H7 (cell line): ENCODE measurements around the gene NUBP1. TPM values are rescaled to one million over a fixed set of nuclear protein-coding genes. Genes with fewer than 3 reads are reported as not detected.
A peak's percentile ranks its signal among the peaks of the same experiment; 100 is the strongest.
"Not testable (repeated sequence)": the region's sequence is repeated elsewhere in the genome, so short reads cannot be mapped to it uniquely, and the experiment has no call there.

ENCODE experiments used
- DNase-seq: peaks from one replicate; pipeline ENCODE4 v3.0.0; 2012
- H3K27me3 ChIP-seq: 2 replicates; pipeline ENCODE4 v1.6.0; 2011; ENCODE audit warnings: mild to moderate bottlenecking, low read length; ENCODE audit not compliant: control insufficient read depth, insufficient read depth
- H3K36me3 ChIP-seq: replicated peaks from 2 replicates; pipeline ENCODE4 v1.5.1; 2011; ENCODE audit warnings: low read length; ENCODE audit not compliant: control insufficient read depth, insufficient read depth
- H3K4me3 ChIP-seq: 2 replicates; pipeline ENCODE4 v1.5.1; 2011; ENCODE audit warnings: low read depth, mild to moderate bottlenecking, control low read depth, low read length, moderate library complexity; ENCODE audit not compliant: insufficient read depth
- total RNA-seq: library from RNA; depleted of rRNA; stranded (reverse); fragments of >200 nt; shearing (Covaris generic); gene quantifications from 2 replicates; pipeline ENCODE4 v1.2.3, GENCODE V29; 2014

Gene NUBP1
- total RNA-seq, 1 experiment from 2014 or later = 30.3 TPM

GRCh38 chr16:10740845-10741208 is 2.8 kb upstream of the NUBP1 start:
- no peak for DNase-seq
- no peaks in the 10 kb centered on the region for H3K36me3 ChIP-seq
- no peaks in the 10 kb centered on the region for H3K27me3 ChIP-seq
- no peak overlapping the region for H3K4me3 ChIP-seq

DNA sequence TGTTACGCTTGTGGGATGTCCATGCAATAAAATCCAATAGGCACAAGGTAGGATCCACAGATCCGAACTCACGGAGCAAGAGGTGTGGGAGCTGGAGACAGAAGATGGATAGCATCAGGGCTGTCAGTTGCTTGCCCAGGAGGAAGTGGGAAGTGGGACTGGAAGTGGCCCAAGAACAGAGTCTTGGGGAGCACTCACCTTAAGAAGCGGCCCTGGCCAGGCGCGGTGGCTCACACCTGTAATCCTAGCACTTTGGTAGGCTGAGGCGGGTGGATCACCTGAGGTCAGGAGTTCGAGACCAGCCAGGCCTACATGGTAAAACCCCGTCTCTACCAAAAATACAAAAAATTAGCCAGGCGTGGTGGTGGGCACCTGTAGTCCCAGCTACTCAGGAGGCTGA is 2.4 kb upstream of the NUBP1 start:
- not testable (repeated sequence) for DNase-seq, H3K36me3 ChIP-seq, H3K27me3 ChIP-seq, H3K4me3 ChIP-seq

DNA sequence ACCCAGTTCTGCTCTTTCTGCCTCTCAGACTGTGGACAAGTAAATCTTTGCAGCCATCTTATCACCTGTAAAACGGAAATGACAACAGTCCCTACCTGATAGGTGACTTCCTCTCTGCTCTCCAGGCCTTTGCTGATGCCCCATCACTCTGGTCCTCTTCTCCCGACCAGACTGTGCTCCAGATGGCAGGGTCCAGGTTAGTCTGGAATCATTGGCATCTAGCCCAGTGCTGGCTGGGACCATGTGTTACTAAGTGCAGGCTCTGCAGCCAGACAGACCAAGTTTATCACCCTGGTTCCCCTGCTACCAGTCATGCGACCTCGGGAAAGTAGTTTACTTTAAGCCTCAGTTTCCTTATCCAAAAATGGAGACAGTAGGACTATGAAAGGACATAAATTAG is 1.8 kb upstream of the NUBP1 start:
- no peak for DNase-seq
- no peak overlapping the region for H3K4me3 ChIP-seq
- H3K27me3 ChIP-seq = no peaks in the 10 kb centered on the region
- H3K36me3 ChIP-seq = no peaks in the 10 kb centered on the region

GRCh38 chr16:10743227-10743609 is 424 bp upstream of the NUBP1 start:
- no peak for DNase-seq
- no peaks in the 10 kb centered on the region; the same call in 1 of the 2 replicates for H3K36me3 ChIP-seq
- H3K4me3 ChIP-seq = peak overlapping the region; percentile 86
- no peaks in the 10 kb centered on the region for H3K27me3 ChIP-seq

GRCh38 chr16:10744370-10745030 is 858 bp downstream of the NUBP1 start:
- Histone ChIP-seq H3K27me3 (no peaks in the 10 kb centered on the region), H3K36me3 (peaks cover 3% of the 10 kb centered on the region; the same call in 1 of the 2 replicates), H3K4me3 (peak overlapping the region; percentile 45)
- no peak for DNase-seq

GRCh38 chr16:10745841-10746240 is 2.2 kb downstream of the NUBP1 start:
- Histone ChIP-seq H3K27me3 (no peaks in the 10 kb centered on the region), H3K36me3 (peaks cover 3% of the 10 kb centered on the region; the same call in 1 of the 2 replicates), H3K4me3 (no peak overlapping the region)
- DNase-seq = no peak

GRCh38 chr16:10750793-10751192 is 7.2 kb downstream of the NUBP1 start:
- Histone ChIP-seq H3K36me3 (peaks cover 3% of the 10 kb centered on the region; the same call in 1 of the 2 replicates), H3K4me3 (no peak overlapping the region), H3K27me3 (no peaks in the 10 kb centered on the region)
- DNase-seq = no peak

- H3K36me3 ChIP-seq = peaks cover 3% of the 10 kb centered on the region; the same call in 1 of the 2 replicates
- DNase-seq = no peak
- no peaks in the 10 kb centered on the region for H3K27me3 ChIP-seq
- H3K4me3 ChIP-seq = no peak overlapping the region
These were observed 7.7 kb downstream of the NUBP1 start for GRCh38 chr16:10751291-10751697.

DNA sequence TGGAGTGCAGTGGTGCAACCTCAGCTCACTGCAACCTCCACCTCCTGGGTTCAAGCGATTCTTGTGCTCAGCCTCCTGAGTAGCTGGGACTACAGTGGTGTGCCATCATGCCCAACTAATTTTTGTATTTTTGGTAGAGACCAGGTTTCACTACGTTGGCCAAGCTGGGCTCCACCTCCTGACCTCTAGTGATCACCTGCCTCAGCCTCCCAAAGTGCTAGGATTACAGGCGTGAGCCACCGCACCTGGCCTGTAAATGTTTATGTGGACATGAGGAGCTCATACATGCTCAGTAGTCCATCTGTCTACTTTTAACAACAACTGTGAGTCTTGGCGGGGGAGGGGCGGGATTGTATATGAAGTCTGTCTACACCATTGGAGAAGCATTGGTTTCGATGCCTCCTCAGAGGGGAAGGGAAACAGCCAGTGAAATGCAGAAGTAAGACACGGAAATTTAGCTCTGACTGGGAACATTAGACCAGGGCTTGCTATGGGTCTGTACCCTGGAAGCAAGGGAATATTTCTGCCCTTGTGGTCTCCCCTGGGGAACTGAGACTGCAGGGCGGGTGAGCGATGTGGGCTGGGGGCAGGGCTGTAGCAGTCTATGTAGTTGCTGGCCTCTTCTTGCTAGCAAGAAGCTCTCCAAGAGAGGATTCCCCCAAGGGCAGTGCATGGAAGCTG is 9.3 kb downstream of the NUBP1 start:
- peaks cover 9% of the 10 kb centered on the region for H3K36me3 ChIP-seq

GRCh38 chr16:10753670-10754069 is 10.0 kb downstream of the NUBP1 start:
- Histone ChIP-seq H3K36me3 (peaks cover 11% of the 10 kb centered on the region), H3K4me3 (no peak overlapping the region), H3K27me3 (no peaks in the 10 kb centered on the region)
- DNase-seq = no peak

More for the DNA sequence above, 9.3 kb downstream of the NUBP1 start:
- no peak overlapping the region for H3K4me3 ChIP-seq
- DNase-seq = no peak
- no peaks in the 10 kb centered on the region for H3K27me3 ChIP-seq

DNA sequence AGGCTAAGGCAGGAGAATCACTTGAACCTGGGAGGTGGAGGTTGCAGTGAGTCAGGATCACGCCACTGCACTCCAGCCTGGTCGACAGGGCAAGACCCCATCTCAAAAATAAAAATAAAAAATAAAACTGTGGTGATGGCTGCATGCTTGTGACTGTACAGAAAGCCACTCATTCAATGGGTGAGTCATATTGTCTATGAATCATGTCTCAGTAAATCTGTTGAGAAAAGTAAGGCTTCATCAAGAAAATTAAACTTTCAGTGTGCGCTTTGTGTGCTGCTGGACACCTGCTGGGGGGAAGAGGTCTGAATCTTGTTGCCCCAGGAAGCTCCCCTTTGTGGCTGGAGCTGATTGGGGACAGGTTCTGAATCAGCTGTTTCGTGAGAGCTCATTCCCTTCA is 11.3 kb downstream of the NUBP1 start:
- DNase-seq = no peak
- Histone ChIP-seq H3K27me3 (no peaks in the 10 kb centered on the region), H3K36me3 (peaks cover 14% of the 10 kb centered on the region), H3K4me3 (no peak overlapping the region)

DNA sequence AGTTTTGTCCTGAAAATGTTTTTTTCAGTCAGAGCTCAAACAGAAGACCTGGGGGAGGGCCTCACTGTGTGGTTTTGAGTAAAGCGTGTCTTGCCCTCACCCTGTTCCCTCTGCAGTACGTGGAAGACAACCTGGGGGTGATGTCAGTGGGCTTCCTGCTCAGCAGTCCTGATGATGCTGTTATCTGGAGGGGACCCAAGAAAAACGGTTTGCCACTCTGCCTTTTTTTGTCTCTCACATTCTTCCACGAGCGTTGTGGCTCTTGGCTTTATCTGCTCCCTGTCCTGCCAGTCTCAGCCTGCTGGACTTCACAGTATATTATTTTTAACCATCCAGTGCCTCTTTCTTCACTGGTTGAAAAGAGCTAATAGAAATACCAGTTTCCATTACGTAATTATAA is 12.9 kb downstream of the NUBP1 start:
- no peaks in the 10 kb centered on the region for H3K27me3 ChIP-seq
- peaks cover 17% of the 10 kb centered on the region for H3K36me3 ChIP-seq
- no peak overlapping the region for H3K4me3 ChIP-seq
- no peak for DNase-seq

DNA sequence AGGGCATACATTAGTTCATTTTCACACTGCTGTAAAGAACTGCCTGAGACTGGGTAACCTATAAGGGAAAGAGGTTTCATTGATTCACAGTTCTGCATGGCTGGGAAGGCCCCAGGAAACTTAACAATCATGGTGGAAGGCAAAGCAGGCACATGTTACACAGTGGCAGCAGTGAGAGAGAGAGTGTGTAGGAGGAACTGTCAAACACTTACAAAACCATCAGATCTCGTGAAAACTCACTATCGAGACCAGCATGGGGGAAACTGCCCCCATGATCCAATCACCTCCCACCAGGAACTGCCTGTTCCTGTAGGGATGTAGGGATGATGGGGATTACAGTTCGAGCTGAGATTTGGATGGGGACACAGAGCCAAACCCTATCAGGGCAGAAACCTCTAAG is 17.2 kb downstream of the NUBP1 start:
- Histone ChIP-seq H3K4me3 (no peak overlapping the region), H3K27me3 (no peaks in the 10 kb centered on the region), H3K36me3 (peaks cover 19% of the 10 kb centered on the region)
- DNase-seq = no peak

GRCh38 chr16:10761373-10761772 is 17.7 kb downstream of the NUBP1 start:
- no peak for DNase-seq
- H3K4me3 ChIP-seq = no peak overlapping the region
- H3K36me3 ChIP-seq = peaks cover 19% of the 10 kb centered on the region
- H3K27me3 ChIP-seq = no peaks in the 10 kb centered on the region

DNA sequence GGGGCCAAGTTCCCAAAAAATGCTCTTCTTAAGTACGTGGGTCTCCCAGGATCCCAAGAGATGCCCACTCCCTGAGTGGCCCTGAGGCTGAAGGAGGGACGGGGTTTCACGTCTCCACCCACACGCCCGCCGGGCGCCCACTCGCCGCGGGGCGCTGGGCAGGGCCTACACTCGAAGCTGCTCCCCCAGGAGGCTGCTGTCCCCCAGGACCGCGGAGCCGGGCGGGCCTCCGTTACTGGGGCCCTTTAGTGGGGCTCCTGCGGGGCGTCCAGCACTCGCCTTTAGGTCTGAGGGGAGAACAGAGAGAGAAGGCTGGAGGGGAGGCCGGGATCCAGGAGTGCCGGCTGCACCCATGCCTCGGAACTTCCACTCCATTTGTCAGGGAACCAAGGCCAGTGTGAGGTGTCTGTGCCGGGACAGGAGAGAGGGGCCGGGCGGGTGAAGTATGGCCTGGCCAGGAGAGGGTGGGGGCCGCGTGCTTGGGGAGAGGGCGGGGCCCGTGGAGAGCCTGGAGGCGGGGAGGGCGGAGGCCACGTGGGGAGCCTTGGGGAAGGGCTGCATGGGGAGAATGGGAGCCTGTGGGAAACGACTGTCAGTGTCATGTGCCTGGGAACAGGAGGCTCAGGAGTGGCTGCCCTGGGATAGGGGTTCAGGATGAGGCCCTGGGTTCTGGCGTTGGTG is 18.8 kb downstream of the NUBP1 start:
- H3K36me3 ChIP-seq = peaks cover 18% of the 10 kb centered on the region
- DNase-seq = peak; percentile 42
- no peak overlapping the region for H3K4me3 ChIP-seq
- no peaks in the 10 kb centered on the region for H3K27me3 ChIP-seq
